HCT116 (cell line): Measurements from ENCODE around the gene RHOH. TPM values are rescaled to one million over a fixed set of nuclear protein-coding genes. Genes with fewer than 3 reads are reported as not detected.

Experiments used
- ATAC-seq: fragments of 200-7000 bp; cut with Tn5 transposase; 2 replicates; pipeline ENCODE4 v1.9.1; 2020; ENCODE audit warnings: mild to moderate bottlenecking, moderate library complexity
- BruUV-seq: library from RNA; stranded (reverse); fragments of 400-500 nt; replicated peaks from 2 replicates; lab custom pipeline; 2021; lab: Mats Ljungman, UMichigan
- CTCF ChIA-PET: fragments of 300-600 bp; sonication (Branson Sonifier 250); formaldehyde crosslinking; loops from one replicate; lab custom pipeline; 2021; ENCODE audit warnings: antibody characterized with exemption; lab: Charles Lee
- POLR2A ChIA-PET: fragments of 300-600, 350-600 bp; sonication (Branson Sonifier 250); formaldehyde crosslinking; loops from one replicate; lab custom pipeline; 2021; ENCODE audit warnings: antibody characterized with exemption; lab: Charles Lee
- RAD21 ChIA-PET, 2 experiments: fragments of 300-600 bp; sonication (Branson Sonifier 250); formaldehyde crosslinking; loops; one replicate each; lab custom pipeline; 2023; ENCODE audit warnings: low total read pairs in 2 of 2; ENCODE audit not compliant: uncharacterized antibody in 2 of 2, unreplicated experiment in 2 of 2, low non-redundant PET in 1 of 2; lab: Charles Lee
- DNase-seq: peaks from one replicate; pipeline ENCODE4 v3.0.0-alpha.2; 2010; ENCODE audit warnings: low read depth, low spot score
- H2AFZ ChIP-seq: fragments of 200-600 bp; shearing (Covaris generic), sonication (generic); 2 replicates; pipeline ENCODE4 v1.6.1; 2017; ENCODE audit warnings: low read depth, mixed run types, mixed read lengths, antibody characterized with exemption, low read length; ENCODE audit not compliant: poor library complexity, severe bottlenecking
- H3K27ac ChIP-seq: 2 replicates; pipeline ENCODE4 v1.5.1; 2012; ENCODE audit warnings: low read depth, low read length
- H3K27me3 ChIP-seq: fragments of 200-600 bp; sonication (generic); 2 replicates; pipeline ENCODE4 v1.6.1; 2016; ENCODE audit warnings: mixed run types, low read length, mixed read lengths; ENCODE audit not compliant: insufficient read depth
- H3K36me3 ChIP-seq, 2 experiments: fragments of 200-500 bp in 1 of 2; fragments of 200-600 bp in 1 of 2; sonication (Bioruptor generic) in 1 of 2; sonication (generic) in 1 of 2; 2 replicates each; pipeline versions ENCODE4 v1.5.1 to v1.6.1; 2014 to 2016; ENCODE audit warnings: low read length in 2 of 2, inconsistent platforms in 1 of 2, mixed read lengths in 1 of 2, mixed run types in 1 of 2; ENCODE audit not compliant: insufficient read depth in 2 of 2, control insufficient read depth in 1 of 2
- H3K4me1 ChIP-seq, 2 experiments: fragments of 200-600 bp in 1 of 2; sonication (generic) in 1 of 2; 2 replicates each; pipeline versions ENCODE4 v1.5.1 to v1.6.1; 2012 to 2017; ENCODE audit warnings: low read length in 2 of 2, inconsistent platforms in 1 of 2, mild to moderate bottlenecking in 1 of 2, mixed read lengths in 1 of 2, mixed run types in 1 of 2, moderate library complexity in 1 of 2; ENCODE audit not compliant: insufficient read depth in 2 of 2, control insufficient read depth in 1 of 2
- H3K4me2 ChIP-seq: fragments of 200-600 bp; sonication (generic); 2 replicates; pipeline ENCODE4 v1.6.1; 2017; ENCODE audit warnings: mixed run types, low read length, mixed read lengths
- H3K4me3 ChIP-seq, 2 experiments: fragments of 200-600 bp in 1 of 2; sonication (generic) in 1 of 2; replicated peaks in 1 of 2; 2 replicates each; pipeline ENCODE4 v1.5.1; 2011 to 2016; ENCODE audit warnings: low read length in 2 of 2, control low read depth in 1 of 2, low read depth in 1 of 2, mild to moderate bottlenecking in 1 of 2, mixed read lengths in 1 of 2, mixed run types in 1 of 2
- H3K79me2 ChIP-seq: fragments of 200-600 bp; sonication (generic); 2 replicates; pipeline ENCODE4 v1.6.1; 2017; ENCODE audit warnings: mild to moderate bottlenecking, mixed run types, low read length, moderate library complexity, mixed read lengths; ENCODE audit not compliant: insufficient read depth
- H3K9ac ChIP-seq: fragments of 200-600 bp; sonication (generic); 2 replicates; pipeline ENCODE4 v1.6.1; 2016; ENCODE audit warnings: low read length, mixed read lengths
- H3K9me2 ChIP-seq: fragments of 200-600 bp; sonication (generic), shearing (Covaris generic); 2 replicates; pipeline ENCODE4 v1.6.1; 2017; ENCODE audit warnings: mixed run types, mild to moderate bottlenecking, moderate library complexity; ENCODE audit not compliant: insufficient read depth
- H3K9me3 ChIP-seq, 2 experiments: fragments of 200-500 bp in 1 of 2; fragments of 200-600 bp in 1 of 2; sonication (Bioruptor generic) in 1 of 2; sonication (generic) in 1 of 2; 2 replicates each; pipeline ENCODE4 v1.6.1; 2014 to 2017; ENCODE audit warnings: low read length in 2 of 2, mixed read lengths in 2 of 2, inconsistent platforms in 1 of 2, low read depth in 1 of 2, mild to moderate bottlenecking in 1 of 2, mixed run types in 1 of 2, moderate library complexity in 1 of 2; ENCODE audit not compliant: control insufficient read depth in 1 of 2, insufficient read depth in 1 of 2
- H4K20me1 ChIP-seq: fragments of 200-600 bp; sonication (generic), shearing (Covaris generic); 2 replicates; pipeline ENCODE4 v1.6.1; 2017; ENCODE audit warnings: mixed run types, mild to moderate bottlenecking, moderate library complexity; ENCODE audit not compliant: insufficient read depth
- CBX3 ChIP-seq: IDR thresholded peaks from 2 replicates; pipeline ENCODE4 v1.6.1; 2012; ENCODE audit warnings: low read depth
- CEBPB ChIP-seq: IDR thresholded peaks from 2 replicates; pipeline ENCODE4 v1.6.1; 2012; ENCODE audit warnings: low read depth
- EGR1 ChIP-seq: IDR thresholded peaks from 2 replicates; pipeline ENCODE4 v1.6.1; 2012; ENCODE audit warnings: low read depth
- EZH2 ChIP-seq: fragments of 200-600 bp; sonication (generic); IDR thresholded peaks from 2 replicates; pipeline ENCODE4 v1.6.1; 2017; ENCODE audit warnings: antibody characterized with exemption, mixed run types
- EZH2phosphoT487 ChIP-seq: fragments of 200-600 bp; IDR thresholded peaks from 2 replicates; pipeline ENCODE4 v1.6.1; 2018; ENCODE audit warnings: antibody characterized with exemption, borderline replicate concordance
- FOSL1 ChIP-seq: IDR thresholded peaks from 2 replicates; pipeline ENCODE4 v1.6.1; 2012; ENCODE audit warnings: low read depth
- MAX ChIP-seq: IDR thresholded peaks from 2 replicates; pipeline ENCODE4 v1.6.1; 2012
- POLR2A ChIP-seq: IDR thresholded peaks from 2 replicates; pipeline ENCODE4 v1.7.0; 2011; ENCODE audit warnings: borderline replicate concordance; ENCODE audit not compliant: insufficient read depth, insufficient read length; ENCODE audit errors: extremely low read depth
- POLR2AphosphoS5 ChIP-seq: IDR thresholded peaks from 2 replicates; pipeline ENCODE4 v1.6.1; 2011; ENCODE audit warnings: mild to moderate bottlenecking, low read depth, low read length, moderate library complexity
- REST ChIP-seq: IDR thresholded peaks from 2 replicates; pipeline ENCODE4 v1.6.1; 2012; ENCODE audit warnings: low read depth
- TCF7L2 ChIP-seq: IDR thresholded peaks from 2 replicates; pipeline ENCODE4 v1.7.0; 2011; ENCODE audit warnings: borderline replicate concordance, inconsistent platforms; ENCODE audit not compliant: insufficient read depth, insufficient read length; ENCODE audit errors: extremely low read depth
- YY1 ChIP-seq: IDR thresholded peaks from 2 replicates; pipeline ENCODE4 v1.6.1; 2011; ENCODE audit warnings: low read length, low read depth, moderate library complexity, mild to moderate bottlenecking; ENCODE audit not compliant: insufficient replicate concordance; ENCODE audit errors: extremely low read depth
- ZBTB33 ChIP-seq: IDR thresholded peaks from 2 replicates; pipeline ENCODE4 v1.6.1; 2011; ENCODE audit warnings: mild to moderate bottlenecking, low read length, moderate library complexity; ENCODE audit not compliant: insufficient replicate concordance; ENCODE audit errors: extremely low read depth
- ZFX ChIP-seq: fragments of 450-650 bp; IDR thresholded peaks from 2 replicates; pipeline ENCODE4 v1.6.1; 2017
- intact Hi-C: fragments of 100-400 bp; cut with micrococcal nuclease; formaldehyde crosslinking; loops from 2 replicates; pipeline ENCODE4 v1.10.0; 2022
- total RNA-seq: library from RNA; stranded (reverse); gene quantifications from one replicate; pipeline ENCODE4 v1.2.1, GENCODE V29; 2021; ENCODE audit not compliant: unreplicated experiment

RHOH gene
- total RNA-seq, 1 experiment from 2014 or later, result 0.74 TPM

GRCh38 chr4:40223343-40223742 lies 26.5 kb downstream of the RHOH start (continued):
- TF ChIP-seq REST (no peak), FOSL1 (no peak), ZFX (no peak)

- no peaks in the 10 kb centered on the region for H3K4me1 ChIP-seq
- no peak overlapping the region for H2AFZ ChIP-seq
- H3K9ac ChIP-seq, result no peak overlapping the region
- ATAC-seq (no peak), DNase-seq (no peak)
- no peaks in the 10 kb centered on the region for H3K79me2 ChIP-seq
- no peaks in the 10 kb centered on the region for H3K36me3 ChIP-seq
- RAD21 ChIA-PET, result no interaction called here
- POLR2A ChIA-PET, result no interaction called here
- no peak overlapping the region for H3K4me2 ChIP-seq
- no peaks in the 10 kb centered on the region for H3K9me2 ChIP-seq
- intact Hi-C loops, result no loop called here
- no peak for TF ChIP-seq POLR2A
- TF ChIP-seq, all 23 proteins: peak for 0
- Histone ChIP-seq H3K4me3 (no peak overlapping the region), H3K9me3 (no peaks in the 10 kb centered on the region), H3K27me3 (no peaks in the 10 kb centered on the region), H3K27ac (no peak overlapping the region), H4K20me1 (no peaks in the 10 kb centered on the region)
- CTCF ChIA-PET, result no interaction called here
- BruUV-seq, result no TSS peak
These were observed 27.6 kb downstream of the RHOH start for GRCh38 chr4:40224432-40224831.

GRCh38 chr4:40225497-40225896 lies 28.7 kb downstream of the RHOH start:
- Histone ChIP-seq H4K20me1 (no peaks in the 10 kb centered on the region), H3K9me3 (no peaks in the 10 kb centered on the region), H3K79me2 (no peaks in the 10 kb centered on the region), H3K9ac (no peak overlapping the region), H3K4me2 (no peak overlapping the region), H3K27me3 (no peaks in the 10 kb centered on the region), H2AFZ (no peak overlapping the region), H3K4me1 (no peaks in the 10 kb centered on the region), H3K27ac (no peak overlapping the region), H3K36me3 (no peaks in the 10 kb centered on the region), H3K9me2 (no peaks in the 10 kb centered on the region), H3K4me3 (no peak overlapping the region)
- intact Hi-C loops, result no loop called here
- DNase-seq, result no peak
- CTCF ChIA-PET, result no interaction called here
- RAD21 ChIA-PET, result no interaction called here
- no peak for ATAC-seq
- BruUV-seq, result no TSS peak
- POLR2A ChIA-PET, result no interaction called here
- TF ChIP-seq POLR2AphosphoS5, result no peak
- TF ChIP-seq EZH2, result no peak
- no peak for TF ChIP-seq CEBPB
- TF ChIP-seq EGR1, result no peak
- no peak for TF ChIP-seq TCF7L2
- TF ChIP-seq ZBTB33, result no peak
- no peak for TF ChIP-seq POLR2A
- TF ChIP-seq CBX3, result no peak
- TF ChIP-seq YY1, result no peak
- TF ChIP-seq MAX, result no peak
- TF ChIP-seq EZH2phosphoT487, result no peak
